ENCODE results near the gene MUSK.

DNA sequence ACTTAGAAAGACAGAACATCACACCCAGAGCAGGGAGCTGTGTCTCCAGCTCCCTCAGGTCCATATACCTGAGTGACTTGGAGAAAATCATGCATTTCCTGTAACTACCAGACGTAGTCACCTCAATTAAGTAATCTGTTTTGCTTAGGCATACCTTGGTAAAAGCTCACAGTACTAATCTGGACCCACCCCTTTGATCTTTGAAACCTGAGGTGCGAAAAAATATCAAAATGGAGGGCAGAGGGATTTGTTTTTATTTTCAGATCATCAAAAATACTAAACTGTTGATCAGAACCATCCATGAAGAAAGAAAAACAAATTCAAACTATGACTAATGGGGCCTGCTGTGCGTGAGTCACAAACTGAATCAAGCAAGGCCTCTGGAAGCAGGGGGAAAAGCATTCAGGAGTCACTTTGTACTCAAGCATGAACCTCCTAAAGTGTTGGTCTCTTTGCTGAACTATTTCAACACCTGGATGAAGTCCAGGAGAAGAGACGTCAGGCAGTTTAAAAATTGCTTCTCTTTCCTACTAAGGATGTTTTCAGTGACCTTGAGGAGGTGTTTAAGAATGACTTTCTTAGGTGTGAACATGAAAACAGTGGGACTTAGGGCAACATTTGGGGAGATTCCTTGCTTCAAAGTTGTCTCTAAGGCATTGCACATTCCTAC is 76.3 kb downstream of the MUSK start:
- TF ChIP-seq POLR2A (IDR thresholded peaks at IDR 0.05), result no peak
- TF ChIP-seq, protein P1, sequence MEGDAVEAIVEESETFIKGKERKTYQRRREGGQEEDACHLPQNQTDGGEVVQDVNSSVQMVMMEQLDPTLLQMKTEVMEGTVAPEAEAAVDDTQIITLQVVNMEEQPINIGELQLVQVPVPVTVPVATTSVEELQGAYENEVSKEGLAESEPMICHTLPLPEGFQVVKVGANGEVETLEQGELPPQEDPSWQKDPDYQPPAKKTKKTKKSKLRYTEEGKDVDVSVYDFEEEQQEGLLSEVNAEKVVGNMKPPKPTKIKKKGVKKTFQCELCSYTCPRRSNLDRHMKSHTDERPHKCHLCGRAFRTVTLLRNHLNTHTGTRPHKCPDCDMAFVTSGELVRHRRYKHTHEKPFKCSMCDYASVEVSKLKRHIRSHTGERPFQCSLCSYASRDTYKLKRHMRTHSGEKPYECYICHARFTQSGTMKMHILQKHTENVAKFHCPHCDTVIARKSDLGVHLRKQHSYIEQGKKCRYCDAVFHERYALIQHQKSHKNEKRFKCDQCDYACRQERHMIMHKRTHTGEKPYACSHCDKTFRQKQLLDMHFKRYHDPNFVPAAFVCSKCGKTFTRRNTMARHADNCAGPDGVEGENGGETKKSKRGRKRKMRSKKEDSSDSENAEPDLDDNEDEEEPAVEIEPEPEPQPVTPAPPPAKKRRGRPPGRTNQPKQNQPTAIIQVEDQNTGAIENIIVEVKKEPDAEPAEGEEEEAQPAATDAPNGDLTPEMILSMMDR (IDR thresholded peaks at IDR 0.05), result no peak
